ENCODE measurements around the gene LACRT. TPM values are rescaled to one million over a fixed set of nuclear protein-coding genes. Genes with fewer than 3 reads are reported as not detected.
"Not testable (repeated sequence)": the region's sequence is repeated elsewhere in the genome, so short reads cannot be mapped to it uniquely, and the experiment has no call there.

LACRT gene
- total RNA-seq, 1 donor from 2014 or later: not detected

GRCh38 chr12:54639112-54639511, 4.4 kb upstream of the LACRT start:
- DNase-seq (ENCODE audit: low spot score): not testable (repeated sequence)

- DNase-seq (ENCODE audit: low spot score): no peak
Measured at GRCh38 chr12:54631988-54632728, 2.5 kb downstream of the LACRT start.

DNA sequence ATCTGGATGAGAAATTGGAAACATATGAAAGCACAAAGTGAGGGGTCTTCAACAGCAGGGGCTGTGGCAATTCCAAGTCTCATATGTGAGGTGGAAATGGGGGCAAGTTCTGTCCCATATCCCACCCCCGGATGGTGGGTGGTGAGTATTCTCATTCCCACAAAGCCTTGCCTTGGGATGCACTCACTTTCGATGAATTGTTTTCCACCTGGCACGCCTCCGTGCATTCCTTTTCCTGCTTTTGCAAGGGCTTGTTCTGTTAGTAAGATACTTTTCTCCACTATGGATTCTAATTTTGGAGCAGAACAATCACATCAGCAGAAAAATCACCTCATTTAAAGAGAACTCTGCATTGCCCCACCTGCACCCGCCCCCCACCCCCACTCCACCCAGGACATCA, 3.1 kb downstream of the LACRT start:
- no peak for DNase-seq (ENCODE audit: low spot score)

DNA sequence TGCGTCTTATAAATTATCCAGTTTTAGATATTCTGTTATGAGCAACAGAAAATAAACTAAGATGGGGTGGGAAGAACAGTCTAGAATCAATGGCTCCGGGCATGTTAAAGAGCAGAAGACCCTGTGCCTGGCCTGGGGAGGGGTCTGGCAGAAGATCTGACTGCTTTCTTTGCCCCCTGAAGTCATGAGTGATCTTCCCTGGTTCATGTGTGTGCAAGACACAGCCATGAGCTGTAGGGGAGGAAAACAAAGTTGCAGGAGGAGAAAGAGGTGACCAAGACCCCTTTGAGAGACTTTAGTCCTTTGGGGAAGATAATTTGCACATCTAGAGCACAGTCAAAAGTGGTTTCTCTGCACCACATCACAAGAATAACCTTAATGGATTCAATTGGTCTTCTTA, 4.8 kb downstream of the LACRT start:
- DNase-seq (ENCODE audit: low spot score): no peak

DNA sequence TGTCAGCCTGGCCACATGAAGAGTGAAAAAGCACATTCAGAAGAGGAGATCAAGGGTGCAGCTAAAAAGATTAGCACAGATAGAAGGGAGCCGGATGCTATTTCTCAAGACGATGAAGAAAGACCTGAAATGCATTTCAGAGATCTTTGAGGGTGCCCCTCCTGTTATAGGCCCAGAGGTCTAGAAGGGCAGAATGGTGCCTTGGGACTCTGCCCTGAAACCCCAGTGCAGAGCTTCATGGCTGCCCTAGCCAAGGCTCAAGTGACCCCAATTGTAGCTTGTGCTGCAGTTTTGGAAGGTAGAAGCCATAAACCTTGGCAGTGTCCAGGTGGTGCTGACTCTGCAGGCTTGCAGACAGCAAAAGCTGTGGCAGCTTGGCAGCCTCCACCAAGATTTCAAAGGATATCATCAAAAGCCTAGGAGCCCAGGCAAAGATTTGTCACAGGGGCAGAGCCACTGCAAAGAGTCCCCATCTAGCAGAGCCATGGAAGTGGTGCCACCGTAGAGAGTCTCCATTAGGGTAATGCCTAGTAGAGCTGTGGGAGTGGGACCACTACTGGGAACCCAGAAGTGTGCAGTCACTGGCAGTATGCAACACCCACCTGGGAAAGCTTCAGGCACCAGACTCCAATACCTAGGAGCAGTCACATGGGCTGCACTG, 6.4 kb downstream of the LACRT start:
- no peak for DNase-seq (ENCODE audit: low spot score)

GRCh38 chr12:54627304-54627703, 7.4 kb downstream of the LACRT start:
- no peak for DNase-seq (ENCODE audit: low spot score)

GRCh38 chr12:54625598-54625997, 9.1 kb downstream of the LACRT start:
- DNase-seq (ENCODE audit: low spot score): no peak

DNA sequence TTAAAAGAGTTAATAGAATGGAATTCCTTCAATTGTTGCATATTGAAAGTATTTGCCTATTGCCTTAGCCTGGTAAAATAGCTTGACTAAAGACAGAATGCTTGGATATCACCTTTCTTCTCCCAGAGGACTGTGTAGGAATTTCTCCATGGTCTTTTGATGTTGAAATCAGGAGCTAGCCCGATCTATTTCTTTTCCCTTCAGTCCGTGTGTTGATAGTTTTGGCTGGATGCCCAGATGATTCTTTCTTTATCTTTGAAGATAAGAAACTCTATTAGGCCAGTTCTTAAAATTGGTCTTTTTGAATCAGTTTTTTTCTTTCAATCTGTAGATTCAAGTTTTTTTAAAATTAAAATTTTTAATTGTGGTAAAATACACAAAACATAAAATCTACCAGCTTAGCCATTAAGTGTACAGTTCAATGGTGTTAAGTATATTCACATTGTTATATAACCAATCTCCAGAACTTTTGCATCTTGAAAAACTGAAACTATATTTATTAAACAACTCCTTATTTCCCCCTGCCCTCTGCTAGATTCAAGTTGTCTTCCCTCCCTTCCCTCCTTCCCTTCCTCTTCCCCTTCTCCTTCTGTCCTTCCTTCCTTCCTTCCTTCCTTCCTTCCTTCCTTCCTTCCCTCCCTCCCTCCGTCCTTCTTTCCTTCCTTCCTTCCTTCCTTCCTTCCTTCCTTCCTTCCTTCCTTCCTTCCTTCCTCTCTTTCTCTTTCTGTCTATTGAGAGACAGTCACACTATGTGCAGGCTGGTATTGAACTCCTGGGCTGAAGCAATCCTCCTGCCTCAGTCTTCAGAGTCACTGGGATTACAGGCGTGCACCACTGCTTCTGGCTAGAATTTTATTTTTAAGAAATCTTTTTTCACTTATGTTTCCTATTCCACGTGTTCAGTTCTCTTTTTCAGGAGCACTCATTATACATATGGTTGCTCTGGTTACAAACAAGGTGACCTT, 10.1 kb downstream of the LACRT start:
- DNase-seq (ENCODE audit: low spot score): no peak

DNA sequence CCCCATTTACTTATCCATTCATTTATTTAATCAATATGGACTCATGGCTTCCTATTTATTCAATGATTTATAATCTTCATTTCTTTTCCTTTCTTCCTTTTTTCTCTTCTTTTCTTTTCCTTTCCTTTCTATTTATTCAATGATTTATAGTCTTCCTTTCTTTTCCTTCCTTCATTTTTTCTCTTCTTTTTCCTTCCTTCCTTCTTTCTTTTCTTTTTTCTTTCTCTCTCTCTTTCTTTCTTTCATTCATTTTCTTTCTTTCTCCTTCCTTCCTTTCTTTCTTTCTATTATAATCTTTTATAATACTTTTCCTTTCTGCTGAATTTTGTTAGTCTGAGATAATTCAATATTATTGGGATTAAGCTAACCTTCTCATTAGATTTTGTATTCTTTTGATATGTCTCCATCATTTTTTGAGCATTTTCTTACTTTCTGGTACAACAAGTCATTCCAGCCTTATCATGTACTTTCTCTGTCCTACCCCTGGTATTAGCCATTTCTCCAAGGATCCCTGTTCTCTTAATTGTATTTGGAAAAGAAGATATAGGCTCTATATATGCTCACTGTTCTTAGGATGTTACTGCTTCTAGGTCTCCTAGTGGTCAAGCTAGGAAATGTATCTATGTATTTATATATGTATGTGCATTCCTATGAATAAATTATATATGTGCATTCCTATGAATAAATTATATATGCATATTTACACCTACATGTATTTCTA, 12.1 kb downstream of the LACRT start:
- no peak for DNase-seq (ENCODE audit: low spot score)

- no peak for DNase-seq (ENCODE audit: low spot score)
Measured at GRCh38 chr12:54616933-54617680, 17.6 kb downstream of the LACRT start.

- DNase-seq (ENCODE audit: low spot score): no peak
Measured at GRCh38 chr12:54612225-54612750, 22.4 kb downstream of the LACRT start.

GRCh38 chr12:54611715-54612149, 23.0 kb downstream of the LACRT start:
- DNase-seq (ENCODE audit: low spot score): peak; percentile 43

DNA sequence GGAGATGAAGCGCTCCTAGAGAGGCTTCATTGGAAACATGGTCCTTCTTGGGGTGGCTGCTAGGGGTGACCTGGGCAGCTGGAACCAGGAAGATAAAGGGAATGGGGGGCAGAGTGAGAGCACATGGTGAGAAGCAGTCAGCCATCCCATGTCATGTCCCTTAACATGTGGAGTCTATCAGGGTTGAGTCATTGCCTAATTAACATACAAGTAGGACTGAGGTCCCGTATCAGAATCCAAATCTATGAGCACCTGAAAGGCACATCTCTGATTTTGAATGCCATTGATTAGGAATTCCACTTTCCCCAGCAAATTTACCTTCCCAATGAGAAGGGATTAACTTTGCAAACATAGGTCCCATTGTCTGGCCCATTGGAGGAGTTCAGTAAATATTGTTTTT, 25.9 kb downstream of the LACRT start:
- no peak for DNase-seq (ENCODE audit: low spot score)

DNA sequence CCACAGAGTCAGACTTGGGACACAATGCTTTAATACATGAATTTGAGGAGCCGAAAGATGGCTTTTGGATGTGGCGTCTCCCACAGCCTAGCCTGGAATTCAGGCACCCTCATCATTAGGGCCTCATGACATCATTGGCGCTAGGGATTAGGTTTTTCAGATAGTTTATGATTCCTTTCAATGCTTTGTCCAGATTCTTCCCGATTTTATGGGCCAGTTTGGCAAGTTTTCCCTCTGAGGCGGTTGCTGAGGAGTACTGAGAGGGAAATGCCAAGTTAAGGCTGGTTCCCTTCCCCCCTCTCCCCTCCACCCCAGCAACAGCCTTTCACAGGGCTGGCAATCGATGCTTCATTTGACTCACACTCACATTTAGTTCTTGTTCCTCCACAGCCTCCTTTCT, 26.5 kb downstream of the LACRT start:
- peak; percentile 28 for DNase-seq (ENCODE audit: low spot score)

DNA sequence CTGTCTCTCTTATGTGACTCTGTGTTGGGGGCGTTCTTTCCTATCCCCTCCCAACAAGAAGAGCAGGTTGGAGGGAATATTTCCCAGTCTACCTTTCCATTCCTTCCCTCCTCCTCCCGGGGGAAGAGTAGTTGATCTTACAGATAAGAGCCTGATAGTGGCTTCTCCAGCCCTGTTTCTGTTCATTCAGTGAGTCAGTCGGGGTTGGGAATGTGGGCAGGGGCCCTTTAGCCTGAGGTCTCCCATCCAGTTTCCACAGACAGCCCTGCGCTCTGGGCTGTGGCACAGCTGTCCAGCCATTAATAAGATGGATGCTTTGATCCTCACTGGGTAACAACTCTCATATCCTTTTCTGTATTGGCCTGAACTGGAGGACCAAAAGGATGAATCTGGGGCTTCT, 28.1 kb downstream of the LACRT start:
- peak; percentile 51 for DNase-seq (ENCODE audit: low spot score)

GRCh38 chr12:54605138-54605970, 29.3 kb downstream of the LACRT start:
- DNase-seq (ENCODE audit: low spot score): peak; percentile 45

DNA sequence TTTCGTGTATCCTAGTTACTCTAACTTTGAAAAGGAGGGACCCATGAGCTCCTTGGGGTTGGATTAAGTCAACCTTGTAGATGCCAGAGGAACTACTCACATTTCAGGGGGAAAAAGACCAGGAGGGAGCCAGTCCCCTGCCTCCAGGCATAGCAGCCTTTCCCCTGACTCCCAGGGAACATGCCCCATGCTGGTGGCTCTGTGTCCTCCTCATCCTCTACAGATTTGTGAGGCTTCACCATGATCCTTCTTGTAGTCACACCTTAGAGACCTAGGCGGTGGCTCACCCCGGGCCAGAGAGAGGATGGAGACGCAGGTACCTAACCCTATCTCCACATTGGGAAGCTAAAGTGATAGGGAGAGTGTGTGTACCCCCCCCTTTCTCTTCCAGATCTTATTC, 30.3 kb downstream of the LACRT start:
- peak; percentile 60 for DNase-seq (ENCODE audit: low spot score)

GRCh38 chr12:54603872-54604271, 30.8 kb downstream of the LACRT start:
- DNase-seq (ENCODE audit: low spot score): no peak

- peak; percentile 39 for DNase-seq (ENCODE audit: low spot score)
Measured at GRCh38 chr12:54603173-54603814, 31.4 kb downstream of the LACRT start.

All from mesenteric fat pad (tissue), 1 donor.